ENCODE measurements around the gene SPIC.
"Not testable (repeated sequence)": the region's sequence is repeated elsewhere in the genome, so short reads cannot be mapped to it uniquely, and the experiment has no call there.

The SPIC gene

GRCh38 chr12:101474711-101475386, at the start of gene SPIC:
Gene SPIC (plus strand): TSS chr12:101475336. CDS start chr12:101476905, 1,569 bp downstream.
- DNase-seq, result no peak

GRCh38 chr12:101430456-101430855, 44.7 kb upstream of the SPIC start:
- no peak for DNase-seq

- no peak for DNase-seq
Observed at GRCh38 chr12:101436136-101436535, 39.0 kb upstream of the SPIC start.

- no peak for DNase-seq
Observed at GRCh38 chr12:101439236-101439635, 35.9 kb upstream of the SPIC start.

- no peak for DNase-seq
Observed at GRCh38 chr12:101441461-101442224, 33.5 kb upstream of the SPIC start.

- no peak for DNase-seq
Observed at GRCh38 chr12:101455685-101456084, 19.5 kb upstream of the SPIC start.

- DNase-seq, result no peak
Observed at GRCh38 chr12:101459642-101460346, 15.3 kb upstream of the SPIC start.

- DNase-seq, result no peak
Observed at GRCh38 chr12:101468948-101469347, 6.2 kb upstream of the SPIC start.

- no peak for DNase-seq
Observed at GRCh38 chr12:101470939-101471338, 4.2 kb upstream of the SPIC start.

GRCh38 chr12:101471878-101472277, 3.3 kb upstream of the SPIC start:
- DNase-seq, result not testable (repeated sequence)

- no peak for DNase-seq
Observed at GRCh38 chr12:101474248-101474647, 888 bp upstream of the SPIC start.

- DNase-seq, result no peak
Observed at GRCh38 chr12:101475751-101476305, 692 bp downstream of the SPIC start.

- DNase-seq, result no peak
Observed at GRCh38 chr12:101480849-101481248, 5.7 kb downstream of the SPIC start.

GRCh38 chr12:101485021-101485420, 9.9 kb downstream of the SPIC start:
- no peak for DNase-seq

- no peak for DNase-seq
Observed at GRCh38 chr12:101488469-101488868, 13.3 kb downstream of the SPIC start.

- DNase-seq, result no peak
Observed at GRCh38 chr12:101490286-101490920, 15.3 kb downstream of the SPIC start.

- no peak for DNase-seq
Observed at GRCh38 chr12:101491329-101491728, 16.2 kb downstream of the SPIC start.

- DNase-seq, result no peak
Observed at GRCh38 chr12:101493556-101493955, 18.4 kb downstream of the SPIC start.

GRCh38 chr12:101498252-101498651, 23.1 kb downstream of the SPIC start:
- no peak for DNase-seq

- DNase-seq, result no peak
Observed at GRCh38 chr12:101501410-101501995, 26.4 kb downstream of the SPIC start.

GRCh38 chr12:101521136-101521535, 46.0 kb downstream of the SPIC start:
- DNase-seq, result no peak

GRCh38 chr12:101527682-101528081, 52.5 kb downstream of the SPIC start:
- no peak for DNase-seq
